Measurements from ENCODE around the gene EXOC4. TPM values are rescaled to one million over a fixed set of nuclear protein-coding genes. Genes with fewer than 3 reads are reported as not detected.

The EXOC4 gene
- total RNA-seq, 1 donor from 2014 or later = 145 TPM

DNA sequence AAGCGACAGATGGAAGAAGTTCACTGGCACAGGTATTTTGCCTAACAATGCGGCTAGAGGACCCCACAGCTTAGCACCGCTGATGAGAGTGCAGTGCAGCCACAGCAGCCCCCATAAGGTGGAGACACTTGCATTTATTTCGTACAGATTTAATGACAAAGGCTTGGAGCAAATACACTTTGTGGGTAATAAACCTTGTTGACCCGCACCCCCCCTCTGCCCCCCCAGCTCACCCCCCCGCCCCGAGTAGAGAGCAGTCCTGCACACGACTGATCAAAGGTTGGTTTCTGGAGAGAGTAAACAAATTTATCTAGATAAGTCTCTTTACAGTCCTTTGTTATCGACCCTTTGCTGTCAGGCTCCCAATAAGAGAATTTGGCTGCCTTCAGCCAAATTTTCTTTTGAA, 777.6 kb downstream of the EXOC4 start:
- H3K27ac Mint-ChIP-seq = no peak overlapping the region
- H3K4me3 Mint-ChIP-seq (ENCODE audit: low read depth) = no peak overlapping the region
- DNase-seq (ENCODE audit: low spot score, unreplicated experiment) = no peak
- TF ChIP-seq, protein P1, sequence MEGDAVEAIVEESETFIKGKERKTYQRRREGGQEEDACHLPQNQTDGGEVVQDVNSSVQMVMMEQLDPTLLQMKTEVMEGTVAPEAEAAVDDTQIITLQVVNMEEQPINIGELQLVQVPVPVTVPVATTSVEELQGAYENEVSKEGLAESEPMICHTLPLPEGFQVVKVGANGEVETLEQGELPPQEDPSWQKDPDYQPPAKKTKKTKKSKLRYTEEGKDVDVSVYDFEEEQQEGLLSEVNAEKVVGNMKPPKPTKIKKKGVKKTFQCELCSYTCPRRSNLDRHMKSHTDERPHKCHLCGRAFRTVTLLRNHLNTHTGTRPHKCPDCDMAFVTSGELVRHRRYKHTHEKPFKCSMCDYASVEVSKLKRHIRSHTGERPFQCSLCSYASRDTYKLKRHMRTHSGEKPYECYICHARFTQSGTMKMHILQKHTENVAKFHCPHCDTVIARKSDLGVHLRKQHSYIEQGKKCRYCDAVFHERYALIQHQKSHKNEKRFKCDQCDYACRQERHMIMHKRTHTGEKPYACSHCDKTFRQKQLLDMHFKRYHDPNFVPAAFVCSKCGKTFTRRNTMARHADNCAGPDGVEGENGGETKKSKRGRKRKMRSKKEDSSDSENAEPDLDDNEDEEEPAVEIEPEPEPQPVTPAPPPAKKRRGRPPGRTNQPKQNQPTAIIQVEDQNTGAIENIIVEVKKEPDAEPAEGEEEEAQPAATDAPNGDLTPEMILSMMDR (IDR thresholded peaks at IDR 0.05; ENCODE audit: unreplicated experiment) = no peak
- H3K27me3 Mint-ChIP-seq = no peaks in the 10 kb centered on the region
- peaks cover 34% of the 10 kb centered on the region for H3K9me3 Mint-ChIP-seq (ENCODE audit: low read depth)
- peaks cover 51% of the 10 kb centered on the region for H3K36me3 Mint-ChIP-seq (ENCODE audit: insufficient read depth)
- H3K4me1 Mint-ChIP-seq (ENCODE audit: low read depth) = no peaks in the 10 kb centered on the region

DNA sequence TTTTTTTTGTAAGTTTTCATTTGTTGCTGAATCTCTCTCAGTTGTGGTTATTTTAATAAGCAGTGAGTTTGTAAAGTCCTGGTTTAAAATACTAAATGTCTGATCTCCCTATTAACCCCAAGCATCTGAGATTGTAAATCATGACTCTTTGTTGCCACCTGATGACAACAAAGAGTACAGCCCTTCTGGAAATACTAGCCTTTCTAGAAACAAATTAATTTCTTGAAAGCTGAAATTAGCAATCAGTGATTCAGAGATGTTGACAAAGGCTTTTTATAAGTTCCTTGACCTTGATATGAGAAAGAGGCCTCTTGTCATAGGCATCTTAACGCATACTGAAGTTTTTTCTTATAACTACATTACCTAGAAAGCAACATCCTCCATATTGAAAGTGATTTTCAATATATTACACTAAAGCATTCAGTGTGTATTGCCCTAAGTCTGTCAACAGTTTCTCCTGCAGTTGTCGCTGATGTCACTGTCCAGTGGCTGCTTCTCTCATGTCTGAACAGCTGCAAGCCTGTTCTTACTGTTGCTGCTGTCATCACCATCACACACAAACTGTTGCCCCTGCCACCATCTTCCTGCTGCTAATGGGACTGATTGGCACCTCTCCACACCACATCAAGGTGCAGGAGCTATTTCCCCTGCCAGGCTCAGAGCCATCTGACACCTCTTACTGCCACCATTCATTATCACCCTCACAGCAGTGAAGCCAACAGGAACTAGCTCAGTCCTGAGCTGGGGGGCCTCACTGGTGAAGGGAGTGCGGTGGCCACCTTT, 779.1 kb downstream of the EXOC4 start:
- TF ChIP-seq, protein P1 (IDR thresholded peaks at IDR 0.05; ENCODE audit: unreplicated experiment) = no peak
- no peaks in the 10 kb centered on the region for H3K27me3 Mint-ChIP-seq
- no peaks in the 10 kb centered on the region for H3K4me1 Mint-ChIP-seq (ENCODE audit: low read depth)
- H3K36me3 Mint-ChIP-seq (ENCODE audit: insufficient read depth) = peaks cover 50% of the 10 kb centered on the region
- H3K27ac Mint-ChIP-seq = no peak overlapping the region
- no peak for DNase-seq (ENCODE audit: low spot score, unreplicated experiment)
- H3K4me3 Mint-ChIP-seq (ENCODE audit: low read depth) = no peak overlapping the region
- H3K9me3 Mint-ChIP-seq (ENCODE audit: low read depth) = peaks cover 36% of the 10 kb centered on the region

DNA sequence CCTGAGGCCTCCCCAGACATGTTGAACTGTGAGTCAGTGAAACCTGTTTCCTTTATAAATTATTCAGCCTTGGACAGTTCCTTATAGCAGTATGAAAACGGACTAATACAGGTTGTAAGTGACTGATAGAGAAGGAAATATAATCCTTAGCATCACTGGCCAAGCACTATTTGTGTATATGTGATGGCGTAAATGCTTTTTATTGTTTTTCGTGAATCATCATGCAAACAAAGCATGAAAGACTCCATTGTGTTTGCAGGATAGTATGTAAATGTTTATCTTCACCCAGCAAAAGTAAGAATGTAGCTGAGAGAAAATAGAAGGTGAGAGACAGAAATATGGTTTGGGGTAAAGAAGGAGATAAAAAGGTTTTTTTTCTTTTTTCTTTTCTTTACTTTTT, 781.8 kb downstream of the EXOC4 start:
- DNase-seq (ENCODE audit: low spot score, unreplicated experiment) = no peak
- Mint-ChIP-seq H3K4me1 (ENCODE audit: low read depth) (peaks cover 5% of the 10 kb centered on the region), H3K9me3 (ENCODE audit: low read depth) (peaks cover 23% of the 10 kb centered on the region), H3K4me3 (ENCODE audit: low read depth) (no peak overlapping the region), H3K27me3 (no peaks in the 10 kb centered on the region), H3K36me3 (ENCODE audit: insufficient read depth) (peaks cover 29% of the 10 kb centered on the region), H3K27ac (no peak overlapping the region)
- TF ChIP-seq, protein P1 (IDR thresholded peaks at IDR 0.05; ENCODE audit: unreplicated experiment) = no peak

DNA sequence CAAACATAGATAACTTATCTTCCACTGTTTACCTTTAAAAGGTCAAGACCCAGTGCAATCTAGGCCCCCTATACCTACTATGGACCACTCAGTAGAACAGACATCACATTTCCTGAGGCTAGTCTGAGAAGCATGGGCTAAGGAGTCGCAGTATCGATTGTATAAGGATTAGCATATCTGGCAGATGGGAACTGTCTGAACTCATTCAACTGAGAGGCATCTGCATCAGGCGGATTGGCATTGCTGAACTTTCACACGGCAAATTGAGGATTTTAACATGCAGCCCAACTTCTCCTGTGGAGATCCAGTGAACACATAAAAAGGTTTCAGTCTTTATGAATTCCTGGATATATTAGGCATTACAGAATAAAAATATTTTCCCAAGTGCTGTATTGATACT, 785.1 kb downstream of the EXOC4 start:
- Mint-ChIP-seq H3K27ac (no peak overlapping the region), H3K36me3 (ENCODE audit: insufficient read depth) (peaks cover 13% of the 10 kb centered on the region), H3K27me3 (no peaks in the 10 kb centered on the region), H3K4me3 (ENCODE audit: low read depth) (no peak overlapping the region), H3K9me3 (ENCODE audit: low read depth) (peaks cover 11% of the 10 kb centered on the region), H3K4me1 (ENCODE audit: low read depth) (peaks cover 5% of the 10 kb centered on the region)
- TF ChIP-seq, protein P1 (IDR thresholded peaks at IDR 0.05; ENCODE audit: unreplicated experiment) = no peak
- no peak for DNase-seq (ENCODE audit: low spot score, unreplicated experiment)

DNA sequence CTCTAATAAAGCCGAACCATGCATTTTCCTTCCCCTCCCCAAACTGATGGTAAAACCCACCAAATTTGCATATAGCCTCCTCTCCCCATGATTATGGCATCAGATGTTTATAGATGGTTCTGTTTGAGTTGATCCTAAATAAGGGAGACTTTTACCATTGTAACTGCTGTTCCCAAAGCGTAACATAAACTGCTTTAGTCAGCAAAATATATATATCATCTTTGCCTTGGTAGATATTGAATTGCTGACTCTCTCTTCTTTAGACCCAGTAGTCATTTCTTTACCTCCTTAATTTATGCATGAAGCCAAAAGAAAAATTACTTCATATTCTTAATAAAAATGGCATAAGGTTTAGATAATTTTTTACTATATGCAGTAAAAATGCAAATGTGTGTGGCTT, 788.1 kb downstream of the EXOC4 start:
- no peak for DNase-seq (ENCODE audit: low spot score, unreplicated experiment)
- Mint-ChIP-seq H3K36me3 (ENCODE audit: insufficient read depth) (peaks cover 5% of the 10 kb centered on the region), H3K4me1 (ENCODE audit: low read depth) (peaks cover 7% of the 10 kb centered on the region), H3K9me3 (ENCODE audit: low read depth) (peaks cover 5% of the 10 kb centered on the region), H3K27ac (no peak overlapping the region), H3K27me3 (no peaks in the 10 kb centered on the region), H3K4me3 (ENCODE audit: low read depth) (no peak overlapping the region)
- TF ChIP-seq, protein P1 (IDR thresholded peaks at IDR 0.05; ENCODE audit: unreplicated experiment) = no peak

Measured in progenitor cell of endocrine pancreas (in vitro differentiated cells).